GM15510 (cell line): ENCODE measurements around the gene RGS16.

Experiments used
- POLR2A ChIP-seq: IDR thresholded peaks from 3 replicates; pipeline ENCODE4 v1.6.1; 2011; ENCODE audit warnings: borderline replicate concordance; ENCODE audit not compliant: insufficient read length; ENCODE audit errors: extremely low read depth

RGS16 gene

GRCh38 chr1:182549811-182550210 lies 54.4 kb downstream of the RGS16 start:
- no peak for TF ChIP-seq POLR2A

DNA sequence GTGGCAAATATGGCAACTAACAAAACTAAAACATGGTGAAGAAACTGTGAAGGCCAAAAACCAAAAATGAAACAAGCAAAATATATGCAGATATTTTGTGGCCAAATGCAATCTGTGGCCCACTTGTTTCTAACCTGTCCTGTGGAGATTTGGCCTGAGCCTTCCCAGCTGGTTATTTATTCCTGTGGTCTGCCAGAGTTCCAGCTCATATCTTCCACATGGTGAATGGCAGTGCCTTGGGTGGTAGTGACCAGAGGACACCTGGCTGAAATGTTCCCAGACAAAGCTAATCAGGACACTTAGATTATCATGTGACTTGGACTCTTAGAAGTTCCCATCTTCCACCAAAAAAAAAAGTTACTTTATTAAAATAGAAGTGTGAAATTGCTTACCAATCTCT lies 54.8 kb downstream of the RGS16 start:
- TF ChIP-seq POLR2A = no peak
